K562 (cell line): ENCODE measurements around the gene ADORA3. TPM values are rescaled to one million over a fixed set of nuclear protein-coding genes. Genes with fewer than 3 reads are reported as not detected.

Source experiments
- ATAC-seq: fragments of 200-7000 bp; cut with Tn5 transposase; 3 replicates; pipeline ENCODE4 v1.9.1; 2020; ENCODE audit warnings: moderate library complexity
- BruUV-seq: library from RNA; stranded (reverse); fragments of 400-500 nt; replicated peaks from 2 replicates; lab custom pipeline; 2021; lab: Mats Ljungman, UMichigan
- CTCF ChIA-PET: fragments of 300-600 bp; formaldehyde crosslinking; extraction: SDS; loops from one replicate; lab custom pipeline; 2021; ENCODE audit warnings: low intra/inter-chr PET ratio; lab: Yijun Ruan, JAX
- POLR2A ChIA-PET: fragments of 300-600, 350-650 bp; sonication (Branson Sonifier 250); formaldehyde crosslinking; extraction: SDS; loops from one replicate; lab custom pipeline; 2021; ENCODE audit warnings: antibody characterized with exemption, inconsistent platforms; lab: Yijun Ruan, JAX
- DNase-seq, 4 experiments: peaks; one replicate each; pipeline versions ENCODE4 v3.0.0 to v3.0.0-alpha.2; 2011 to 2018; ENCODE audit warnings: low spot score in 3 of 4, mixed read lengths in 3 of 4; ENCODE audit errors: extremely low read depth in 1 of 4
- FAIRE-seq: peaks from 2 replicates; lab custom pipeline; 2011; peaks lifted over from hg19 to GRCh38; lab: Jason Lieb, UNC
- H2AFZ ChIP-seq: 2 replicates; pipeline ENCODE4 v1.6.0; 2011; ENCODE audit warnings: low read depth, low read length, control low read depth, inconsistent platforms
- H3K27ac ChIP-seq: fragments of 200-600 bp; 3 replicates; pipeline ENCODE4 v1.8.0; 2011; ENCODE audit warnings: low read depth, mild to moderate bottlenecking, control low read depth, inconsistent platforms, low read length, moderate library complexity, mixed read lengths; ENCODE audit errors: extremely low read depth
- H3K27me3 ChIP-seq, 2 experiments: fragments of 300-600 bp in 1 of 2; 2 replicates in 1 of 2; 3 replicates in 1 of 2; pipeline versions ENCODE4 v1.6.0 to v1.8.0; 2011; ENCODE audit warnings: inconsistent platforms in 2 of 2, low read length in 2 of 2, mild to moderate bottlenecking in 1 of 2, mixed read lengths in 1 of 2, moderate library complexity in 1 of 2; ENCODE audit not compliant: control insufficient read depth in 2 of 2, insufficient read depth in 2 of 2
- H3K36me3 ChIP-seq: fragments of 300-600 bp; 3 replicates; pipeline ENCODE4 v1.8.0; 2011; ENCODE audit warnings: mild to moderate bottlenecking, low read length, inconsistent platforms; ENCODE audit not compliant: control insufficient read depth, insufficient read depth
- H3K4me1 ChIP-seq, 2 experiments: fragments of 200-600 bp in 1 of 2; replicated peaks in 1 of 2; 2 replicates in 1 of 2; 3 replicates in 1 of 2; pipeline versions ENCODE4 v1.5.1 to v1.8.0; 2011; ENCODE audit warnings: inconsistent platforms in 2 of 2, low read length in 2 of 2, mild to moderate bottlenecking in 1 of 2, mixed read lengths in 1 of 2, moderate library complexity in 1 of 2; ENCODE audit not compliant: control insufficient read depth in 2 of 2, insufficient read depth in 2 of 2
- H3K4me2 ChIP-seq: 2 replicates; pipeline ENCODE4 v1.6.1; 2011; ENCODE audit warnings: low read length, control low read depth, inconsistent platforms, mixed read lengths; ENCODE audit not compliant: insufficient read depth
- H3K4me3 ChIP-seq: fragments of 200-600 bp; sonication (generic), shearing (Covaris generic); 2 replicates; pipeline ENCODE4 v1.5.1; 2016; ENCODE audit warnings: control low read depth, inconsistent platforms
- H3K79me2 ChIP-seq: fragments of 200-600 bp; 3 replicates; pipeline ENCODE4 v1.8.0; 2011; ENCODE audit warnings: low read length, inconsistent platforms; ENCODE audit not compliant: control insufficient read depth, insufficient read depth
- H3K9ac ChIP-seq, 2 experiments: 2 replicates each; pipeline versions ENCODE4 v1.6.0 to v1.6.1; 2011; ENCODE audit warnings: low read depth in 2 of 2, low read length in 2 of 2, control low read depth in 1 of 2, inconsistent platforms in 1 of 2, mild to moderate bottlenecking in 1 of 2, mixed read lengths in 1 of 2; ENCODE audit not compliant: insufficient read depth in 1 of 2
- H3K9me1 ChIP-seq: one replicate; pipeline ENCODE4 v1.6.0; 2011; ENCODE audit warnings: inconsistent platforms, mild to moderate bottlenecking, low read length, moderate library complexity; ENCODE audit not compliant: control insufficient read depth, insufficient read depth
- H3K9me3 ChIP-seq: replicated peaks from 2 replicates; pipeline ENCODE4 v1.5.1; 2011; ENCODE audit warnings: low read depth, low read length, inconsistent platforms; ENCODE audit not compliant: control insufficient read depth, insufficient read depth
- H4K20me1 ChIP-seq: replicated peaks from 2 replicates; pipeline ENCODE4 v1.6.1; 2011; ENCODE audit warnings: low read length, inconsistent platforms, mixed read lengths; ENCODE audit not compliant: control insufficient read depth, insufficient read depth
- ZBTB49 ChIP-seq: sonication (generic); formaldehyde crosslinking; IDR thresholded peaks from 2 replicates; pipeline ENCODE4 v1.8.0; 2022; ENCODE audit warnings: missing genetic modification reagents, mild to moderate bottlenecking, borderline replicate concordance
- ZSCAN29 ChIP-seq: fragments of 450-650 bp; IDR thresholded peaks from 2 replicates; pipeline ENCODE4 v1.6.1; 2017
- WGBS: fragments of 100-300 bp; shearing (Covaris generic); methylation state at CpG from one replicate; pipeline ENCODE4 v1.1.6; 2016; ENCODE audit warnings: low coverage, mixed read lengths; ENCODE audit not compliant: insufficient coverage; ENCODE audit errors: missing lambda C conversion rate; 5-methylcytosine and 5-hydroxymethylcytosine counted together
- in situ Hi-C: fragments of 300-500 bp; cut with MboI; formaldehyde crosslinking; loops from 4 replicates; pipeline ENCODE4 v1.15.0; 2018; ENCODE audit warnings: inconsistent platforms, mixed read lengths
- intact Hi-C: fragments of 100-400 bp; cut with micrococcal nuclease; formaldehyde crosslinking; loops from 2 replicates; pipeline ENCODE4 v1.14.2; 2022
- polyA plus RNA-seq, 8 experiments: library from polyadenylated mRNA; depleted of rRNA in 4 of 8; stranded (reverse) in 5 of 8; unstranded in 3 of 8; fragments of >200 nt; fragmentation: Nextera tagmentation in 2 of 8; fragmentation: Illumina TruSeq in 1 of 8; extraction: Ambion mirVana in 2 of 8; extraction: Trizol in 1 of 8; gene quantifications; 2 replicates each; pipeline versions ENCODE4 v1.2.1 to v1.2.3, GENCODE V29; 2011 to 2014; ENCODE audit warnings: inconsistent platforms in 1 of 8, missing spikeins in 1 of 8
- total RNA-seq, 7 experiments: library from RNA; depleted of rRNA in 6 of 7; stranded (reverse); fragments of >200 nt in 6 of 7; fragmentation: Illumina TruSeq in 2 of 7; extraction: Trizol in 2 of 7; gene quantifications; 2 replicates each; pipeline versions ENCODE4 v1.2.1 to v1.2.3, GENCODE V29; 2011 to 2021; ENCODE audit warnings: low replicate concordance in 1 of 7

Gene ADORA3
- total and polyA plus RNA-seq, 9 of the 15 experiments (the other 6 are each of a cell fraction or from before 2014, with no cell fraction given), result 0.09 to 0.35 (median 0.16) TPM; not detected in 3

GRCh38 chr1:111499026-111499785 lies 4.2 kb downstream of the ADORA3 start:
- FAIRE-seq, result no peak
- intact Hi-C loops, result no loop called here
- ChIA-PET CTCF (no interaction called here), POLR2A (interaction anchor here (0.6 to 4.6 kb wide), 4 partner anchors 8 to 122 kb away, joined by 3 to 29 read pairs (median 4); no protein-coding TSS in a partner anchor)
- Histone ChIP-seq H3K9ac (no peak overlapping the region), H3K36me3 (no peaks in the 10 kb centered on the region), H3K4me1 (peaks cover 6 to 12% of the 10 kb centered on the region in 2 experiments; a peak in 4 of 5 replicates), H3K27me3 (peaks cover 6% of the 10 kb centered on the region in 2 experiments; a peak in 3 of 5 replicates), H3K9me3 (no peaks in the 10 kb centered on the region), H2AFZ (no peak overlapping the region), H3K79me2 (no peaks in the 10 kb centered on the region), H3K27ac (no peak overlapping the region), H3K4me3 (no peak overlapping the region), H3K9me1 (no peaks in the 10 kb centered on the region), H3K4me2 (no peak overlapping the region), H4K20me1 (no peaks in the 10 kb centered on the region)
- BruUV-seq, result no TSS peak
- 0% methylated on average over 5 of the region's 5 CpGs for WGBS
- in situ Hi-C loops, result loop anchor here (25.0 kb wide), 1 partner anchor 838 kb away; no protein-coding TSS in a partner anchor
- no peak for DNase-seq
- TF ChIP-seq ZBTB49 (CRISPR knock-in tag) (no peak), ZSCAN29 (no peak)
- no peak for ATAC-seq
